GM23338 (cell line): ENCODE results near the gene PPFIA4. TPM values are rescaled to one million over a fixed set of nuclear protein-coding genes. Genes with fewer than 3 reads are reported as not detected.

Experiments
- ATAC-seq: fragments of 200-7000 bp; cut with Tn5 transposase; 3 replicates; pipeline ENCODE4 v1.9.1; 2020
- DNase-seq: peaks from one replicate; pipeline ENCODE4 v3.0.0-alpha.2; 2015; ENCODE audit warnings: low spot score
- H2AFZ ChIP-seq: fragments of 200-600 bp; sonication (generic); 2 replicates; pipeline ENCODE4 v1.8.0; 2016; ENCODE audit warnings: antibody characterized with exemption, mild to moderate bottlenecking, moderate library complexity
- H3F3A ChIP-seq: fragments of 200-600 bp; sonication (generic); replicated peaks from 2 replicates; pipeline ENCODE4 v1.8.0; 2017; ENCODE audit warnings: antibody characterized with exemption, mixed run types, low read depth
- H3K27ac ChIP-seq: fragments of 200-600 bp; sonication (generic); 2 replicates; pipeline ENCODE4 v1.6.1; 2016; ENCODE audit warnings: low read depth
- H3K27me3 ChIP-seq: fragments of 200-600 bp; sonication (generic); 2 replicates; pipeline ENCODE4 v1.8.0; 2016; ENCODE audit warnings: mild to moderate bottlenecking, mixed run types, moderate library complexity; ENCODE audit not compliant: insufficient read depth
- H3K36me3 ChIP-seq: fragments of 200-600 bp; sonication (generic); 2 replicates; pipeline ENCODE4 v1.8.0; 2016; ENCODE audit warnings: mild to moderate bottlenecking; ENCODE audit not compliant: insufficient read depth
- H3K4me1 ChIP-seq: fragments of 200-600 bp; sonication (generic); 2 replicates; pipeline ENCODE4 v1.8.0; 2016; ENCODE audit warnings: mild to moderate bottlenecking, moderate library complexity; ENCODE audit not compliant: insufficient read depth
- H3K4me2 ChIP-seq: fragments of 200-600 bp; sonication (generic); 2 replicates; pipeline ENCODE4 v1.7.1; 2017; ENCODE audit warnings: mixed run types
- H3K4me3 ChIP-seq: fragments of 200-600 bp; sonication (generic); 2 replicates; pipeline ENCODE4 v1.6.1; 2016; ENCODE audit warnings: mixed run types
- H3K79me2 ChIP-seq: fragments of 200-600 bp; sonication (generic); replicated peaks from 2 replicates; pipeline ENCODE4 v1.8.0; 2017; ENCODE audit warnings: mild to moderate bottlenecking; ENCODE audit not compliant: insufficient read depth
- H3K9me2 ChIP-seq: fragments of 200-600 bp; sonication (generic); 2 replicates; pipeline ENCODE4 v1.8.0; 2017; ENCODE audit not compliant: insufficient read depth
- H4K20me1 ChIP-seq: fragments of 200-600 bp; sonication (generic); replicated peaks from 2 replicates; pipeline ENCODE4 v1.8.0; 2017; ENCODE audit warnings: mild to moderate bottlenecking; ENCODE audit not compliant: insufficient read depth
- H3K27ac Mint-ChIP-seq: 2 replicates; pipeline ENCODE4 v1.8.0; 2020; ENCODE audit warnings: inconsistent platforms, mild to moderate bottlenecking, moderate library complexity, mixed read lengths
- H3K27me3 Mint-ChIP-seq: 3 replicates; pipeline ENCODE4 v1.8.0; 2022; ENCODE audit warnings: low read depth, mild to moderate bottlenecking, moderate library complexity, mixed read lengths, inconsistent platforms; ENCODE audit not compliant: insufficient read depth, poor library complexity
- H3K36me3 Mint-ChIP-seq: 3 replicates; pipeline ENCODE4 v1.8.0; 2021; ENCODE audit warnings: low read depth, mild to moderate bottlenecking, inconsistent platforms, moderate library complexity, mixed read lengths
- H3K4me1 Mint-ChIP-seq: 3 replicates; pipeline ENCODE4 v1.8.0; 2020; ENCODE audit warnings: mild to moderate bottlenecking, inconsistent platforms, mixed read lengths
- H3K4me3 Mint-ChIP-seq: 3 replicates; pipeline ENCODE4 v1.8.0; 2021; ENCODE audit warnings: moderate library complexity, mild to moderate bottlenecking, inconsistent platforms, mixed read lengths
- H3K9me3 Mint-ChIP-seq: 3 replicates; pipeline ENCODE4 v1.8.0; 2020; ENCODE audit warnings: moderate library complexity, mild to moderate bottlenecking, inconsistent platforms, mixed read lengths
- CREB1 ChIP-seq: fragments of 250-450 bp; sonication (Bioruptor Pico); IDR thresholded peaks from 2 replicates; pipeline ENCODE4 v1.5.0; 2020; ENCODE audit warnings: low read depth, mild to moderate bottlenecking, moderate library complexity
- EZH2 ChIP-seq: fragments of 200-600 bp; sonication (generic); IDR thresholded peaks from one replicate; pipeline ENCODE4 v1.8.0; 2017; ENCODE audit warnings: antibody characterized with exemption, mild to moderate bottlenecking, low read depth; ENCODE audit not compliant: unreplicated experiment
- EZH2phosphoT487 ChIP-seq: fragments of 200-600 bp; sonication (generic); IDR thresholded peaks from one replicate; pipeline ENCODE4 v1.8.1; 2018; ENCODE audit warnings: antibody characterized with exemption; ENCODE audit not compliant: unreplicated experiment
- JUNB ChIP-seq: IDR thresholded peaks from one replicate; pipeline ENCODE4 v1.6.1; 2016; ENCODE audit warnings: antibody characterized with exemption; ENCODE audit not compliant: unreplicated experiment
- NANOG ChIP-seq: IDR thresholded peaks from 2 replicates; pipeline ENCODE4 v1.6.1; 2016; ENCODE audit warnings: antibody characterized with exemption, borderline replicate concordance
- POLR2AphosphoS5 ChIP-seq: IDR thresholded peaks from 2 replicates; pipeline ENCODE4 v1.6.1; 2016; ENCODE audit warnings: antibody characterized with exemption, low read depth
- STAT1 ChIP-seq: IDR thresholded peaks from one replicate; pipeline ENCODE4 v1.6.1; 2016; ENCODE audit warnings: antibody characterized with exemption; ENCODE audit not compliant: unreplicated experiment
- ZNF331 ChIP-seq: fragments of 250-450 bp; sonication (Bioruptor Pico); IDR thresholded peaks from 2 replicates; pipeline ENCODE4 v1.5.0; 2020; ENCODE audit warnings: low read depth, mild to moderate bottlenecking, moderate library complexity
- polyA plus RNA-seq: library from polyadenylated mRNA; unstranded; fragments of >200 nt; fragmentation: Nextera tagmentation; extraction: Ambion mirVana; gene quantifications from 2 replicates; pipeline ENCODE4 v1.2.1, GENCODE V29; 2016
- total RNA-seq: library from RNA; depleted of rRNA; stranded (reverse); fragments of >200 nt; shearing (Covaris generic); gene quantifications from 2 replicates; pipeline ENCODE4 v1.2.3, GENCODE V29; 2014
- TF ChIP-seq, protein P1 (sequence below): fragments of 250-450 bp; sonication (Bioruptor Pico); IDR thresholded peaks from 2 replicates; pipeline ENCODE4 v1.5.0; 2020; ENCODE audit warnings: mild to moderate bottlenecking, moderate library complexity
- TF ChIP-seq, protein P2 (sequence below): IDR thresholded peaks from 2 replicates; pipeline ENCODE4 v1.6.1; 2016; ENCODE audit warnings: antibody characterized with exemption
- TF ChIP-seq, protein P3 (sequence below): IDR thresholded peaks from one replicate; pipeline ENCODE4 v1.6.1; 2018; ENCODE audit warnings: antibody characterized with exemption; ENCODE audit not compliant: unreplicated experiment
- TF ChIP-seq, protein P4 (sequence below), 2 experiments: fragments of 200-600 bp in 1 of 2; sonication (generic) in 1 of 2; conservative IDR thresholded peaks; 2 replicates each; pipeline versions ENCODE4 v1.5.1 to v1.6.1; 2016 to 2017; ENCODE audit warnings: antibody characterized with exemption in 2 of 2, low read depth in 2 of 2, mild to moderate bottlenecking in 2 of 2, moderate library complexity in 1 of 2

Gene PPFIA4
- total and polyA plus RNA-seq, 2 experiments from 2014 or later, result 1.3 to 7.6 TPM

DNA sequence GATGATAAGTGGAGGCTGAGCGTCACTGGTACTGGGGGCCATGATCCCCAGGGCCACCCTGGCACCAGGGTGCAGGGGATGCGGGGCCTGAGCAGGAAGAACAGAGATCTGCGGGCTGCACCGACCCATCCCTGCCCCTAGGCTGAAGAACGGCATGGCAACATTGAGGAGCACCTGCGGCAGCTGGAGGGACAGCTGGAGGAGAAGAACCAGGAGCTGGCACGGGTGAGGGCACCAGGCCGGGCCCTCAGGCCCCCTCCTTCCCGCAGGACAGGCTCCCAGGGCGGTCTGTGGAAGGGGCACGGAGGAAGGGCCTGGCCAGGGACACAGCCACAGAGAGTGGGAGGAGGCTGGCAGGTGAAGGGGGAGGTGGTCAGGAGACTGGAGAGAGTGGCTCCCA is 21.8 kb downstream of the PPFIA4 start:
- no peak for DNase-seq
- peak; percentile 17 for ATAC-seq
- Mint-ChIP-seq H3K27me3 (peaks cover 13% of the 10 kb centered on the region), H3K4me3 (no peak overlapping the region; the same call in 2 of the 3 replicates), H3K36me3 (no peaks in the 10 kb centered on the region; the same call in 2 of the 3 replicates), H3K4me1 (peaks cover 39% of the 10 kb centered on the region), H3K9me3 (no peaks in the 10 kb centered on the region; the same call in 2 of the 3 replicates), H3K27ac (no peak overlapping the region)
- Histone ChIP-seq H4K20me1 (no peaks in the 10 kb centered on the region), H2AFZ (no peak overlapping the region), H3K4me2 (peak overlapping the region; percentile 43; the same call in 1 of the 2 replicates), H3K79me2 (no peaks in the 10 kb centered on the region), H3K4me3 (no peak overlapping the region), H3K36me3 (no peaks in the 10 kb centered on the region), H3K27ac (no peak overlapping the region), H3K4me1 (peaks cover 22% of the 10 kb centered on the region), H3K9me2 (no peaks in the 10 kb centered on the region), H3F3A (0 out of 2 replicates have a peak, but pooled peaks cover 5% of the 10 kb centered on the region), H3K27me3 (no peaks in the 10 kb centered on the region)
- TF ChIP-seq, protein P1, sequence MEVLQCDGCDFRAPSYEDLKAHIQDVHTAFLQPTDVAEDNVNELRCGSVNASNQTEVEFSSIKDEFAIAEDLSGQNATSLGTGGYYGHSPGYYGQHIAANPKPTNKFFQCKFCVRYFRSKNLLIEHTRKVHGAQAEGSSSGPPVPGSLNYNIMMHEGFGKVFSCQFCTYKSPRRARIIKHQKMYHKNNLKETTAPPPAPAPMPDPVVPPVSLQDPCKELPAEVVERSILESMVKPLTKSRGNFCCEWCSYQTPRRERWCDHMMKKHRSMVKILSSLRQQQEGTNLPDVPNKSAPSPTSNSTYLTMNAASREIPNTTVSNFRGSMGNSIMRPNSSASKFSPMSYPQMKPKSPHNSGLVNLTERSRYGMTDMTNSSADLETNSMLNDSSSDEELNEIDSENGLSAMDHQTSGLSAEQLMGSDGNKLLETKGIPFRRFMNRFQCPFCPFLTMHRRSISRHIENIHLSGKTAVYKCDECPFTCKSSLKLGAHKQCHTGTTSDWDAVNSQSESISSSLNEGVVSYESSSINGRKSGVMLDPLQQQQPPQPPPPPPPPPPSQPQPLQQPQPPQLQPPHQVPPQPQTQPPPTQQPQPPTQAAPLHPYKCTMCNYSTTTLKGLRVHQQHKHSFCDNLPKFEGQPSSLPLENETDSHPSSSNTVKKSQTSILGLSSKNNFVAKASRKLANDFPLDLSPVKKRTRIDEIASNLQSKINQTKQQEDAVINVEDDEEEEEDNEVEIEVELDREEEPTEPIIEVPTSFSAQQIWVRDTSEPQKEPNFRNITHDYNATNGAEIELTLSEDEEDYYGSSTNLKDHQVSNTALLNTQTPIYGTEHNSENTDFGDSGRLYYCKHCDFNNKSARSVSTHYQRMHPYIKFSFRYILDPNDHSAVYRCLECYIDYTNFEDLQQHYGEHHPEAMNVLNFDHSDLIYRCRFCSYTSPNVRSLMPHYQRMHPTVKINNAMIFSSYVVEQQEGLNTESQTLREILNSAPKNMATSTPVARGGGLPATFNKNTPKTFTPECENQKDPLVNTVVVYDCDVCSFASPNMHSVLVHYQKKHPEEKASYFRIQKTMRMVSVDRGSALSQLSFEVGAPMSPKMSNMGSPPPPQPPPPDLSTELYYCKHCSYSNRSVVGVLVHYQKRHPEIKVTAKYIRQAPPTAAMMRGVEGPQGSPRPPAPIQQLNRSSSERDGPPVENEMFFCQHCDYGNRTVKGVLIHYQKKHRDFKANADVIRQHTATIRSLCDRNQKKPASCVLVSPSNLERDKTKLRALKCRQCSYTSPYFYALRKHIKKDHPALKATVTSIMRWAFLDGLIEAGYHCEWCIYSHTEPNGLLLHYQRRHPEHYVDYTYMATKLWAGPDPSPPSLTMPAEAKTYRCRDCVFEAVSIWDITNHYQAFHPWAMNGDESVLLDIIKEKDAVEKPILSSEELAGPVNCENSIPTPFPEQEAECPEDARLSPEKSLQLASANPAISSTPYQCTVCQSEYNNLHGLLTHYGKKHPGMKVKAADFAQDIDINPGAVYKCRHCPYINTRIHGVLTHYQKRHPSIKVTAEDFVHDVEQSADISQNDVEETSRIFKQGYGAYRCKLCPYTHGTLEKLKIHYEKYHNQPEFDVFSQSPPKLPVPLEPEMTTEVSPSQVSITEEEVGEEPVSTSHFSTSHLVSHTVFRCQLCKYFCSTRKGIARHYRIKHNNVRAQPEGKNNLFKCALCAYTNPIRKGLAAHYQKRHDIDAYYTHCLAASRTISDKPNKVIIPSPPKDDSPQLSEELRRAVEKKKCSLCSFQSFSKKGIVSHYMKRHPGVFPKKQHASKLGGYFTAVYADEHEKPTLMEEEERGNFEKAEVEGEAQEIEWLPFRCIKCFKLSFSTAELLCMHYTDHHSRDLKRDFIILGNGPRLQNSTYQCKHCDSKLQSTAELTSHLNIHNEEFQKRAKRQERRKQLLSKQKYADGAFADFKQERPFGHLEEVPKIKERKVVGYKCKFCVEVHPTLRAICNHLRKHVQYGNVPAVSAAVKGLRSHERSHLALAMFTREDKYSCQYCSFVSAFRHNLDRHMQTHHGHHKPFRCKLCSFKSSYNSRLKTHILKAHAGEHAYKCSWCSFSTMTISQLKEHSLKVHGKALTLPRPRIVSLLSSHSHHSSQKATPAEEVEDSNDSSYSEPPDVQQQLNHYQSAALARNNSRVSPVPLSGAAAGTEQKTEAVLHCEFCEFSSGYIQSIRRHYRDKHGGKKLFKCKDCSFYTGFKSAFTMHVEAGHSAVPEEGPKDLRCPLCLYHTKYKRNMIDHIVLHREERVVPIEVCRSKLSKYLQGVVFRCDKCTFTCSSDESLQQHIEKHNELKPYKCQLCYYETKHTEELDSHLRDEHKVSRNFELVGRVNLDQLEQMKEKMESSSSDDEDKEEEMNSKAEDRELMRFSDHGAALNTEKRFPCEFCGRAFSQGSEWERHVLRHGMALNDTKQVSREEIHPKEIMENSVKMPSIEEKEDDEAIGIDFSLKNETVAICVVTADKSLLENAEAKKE (CRISPR knock-in tag), result no peak
- TF ChIP-seq CREB1 (no peak), STAT1 (no peak), EZH2 (no peak), ZNF331 (no peak), JUNB (no peak), NANOG (no peak), EZH2phosphoT487 (no peak), POLR2AphosphoS5 (no peak)
- TF ChIP-seq, protein P2, sequence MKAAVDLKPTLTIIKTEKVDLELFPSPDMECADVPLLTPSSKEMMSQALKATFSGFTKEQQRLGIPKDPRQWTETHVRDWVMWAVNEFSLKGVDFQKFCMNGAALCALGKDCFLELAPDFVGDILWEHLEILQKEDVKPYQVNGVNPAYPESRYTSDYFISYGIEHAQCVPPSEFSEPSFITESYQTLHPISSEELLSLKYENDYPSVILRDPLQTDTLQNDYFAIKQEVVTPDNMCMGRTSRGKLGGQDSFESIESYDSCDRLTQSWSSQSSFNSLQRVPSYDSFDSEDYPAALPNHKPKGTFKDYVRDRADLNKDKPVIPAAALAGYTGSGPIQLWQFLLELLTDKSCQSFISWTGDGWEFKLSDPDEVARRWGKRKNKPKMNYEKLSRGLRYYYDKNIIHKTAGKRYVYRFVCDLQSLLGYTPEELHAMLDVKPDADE, result no peak
- TF ChIP-seq, protein P3, sequence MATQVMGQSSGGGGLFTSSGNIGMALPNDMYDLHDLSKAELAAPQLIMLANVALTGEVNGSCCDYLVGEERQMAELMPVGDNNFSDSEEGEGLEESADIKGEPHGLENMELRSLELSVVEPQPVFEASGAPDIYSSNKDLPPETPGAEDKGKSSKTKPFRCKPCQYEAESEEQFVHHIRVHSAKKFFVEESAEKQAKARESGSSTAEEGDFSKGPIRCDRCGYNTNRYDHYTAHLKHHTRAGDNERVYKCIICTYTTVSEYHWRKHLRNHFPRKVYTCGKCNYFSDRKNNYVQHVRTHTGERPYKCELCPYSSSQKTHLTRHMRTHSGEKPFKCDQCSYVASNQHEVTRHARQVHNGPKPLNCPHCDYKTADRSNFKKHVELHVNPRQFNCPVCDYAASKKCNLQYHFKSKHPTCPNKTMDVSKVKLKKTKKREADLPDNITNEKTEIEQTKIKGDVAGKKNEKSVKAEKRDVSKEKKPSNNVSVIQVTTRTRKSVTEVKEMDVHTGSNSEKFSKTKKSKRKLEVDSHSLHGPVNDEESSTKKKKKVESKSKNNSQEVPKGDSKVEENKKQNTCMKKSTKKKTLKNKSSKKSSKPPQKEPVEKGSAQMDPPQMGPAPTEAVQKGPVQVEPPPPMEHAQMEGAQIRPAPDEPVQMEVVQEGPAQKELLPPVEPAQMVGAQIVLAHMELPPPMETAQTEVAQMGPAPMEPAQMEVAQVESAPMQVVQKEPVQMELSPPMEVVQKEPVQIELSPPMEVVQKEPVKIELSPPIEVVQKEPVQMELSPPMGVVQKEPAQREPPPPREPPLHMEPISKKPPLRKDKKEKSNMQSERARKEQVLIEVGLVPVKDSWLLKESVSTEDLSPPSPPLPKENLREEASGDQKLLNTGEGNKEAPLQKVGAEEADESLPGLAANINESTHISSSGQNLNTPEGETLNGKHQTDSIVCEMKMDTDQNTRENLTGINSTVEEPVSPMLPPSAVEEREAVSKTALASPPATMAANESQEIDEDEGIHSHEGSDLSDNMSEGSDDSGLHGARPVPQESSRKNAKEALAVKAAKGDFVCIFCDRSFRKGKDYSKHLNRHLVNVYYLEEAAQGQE, result no peak
- TF ChIP-seq, protein P4, sequence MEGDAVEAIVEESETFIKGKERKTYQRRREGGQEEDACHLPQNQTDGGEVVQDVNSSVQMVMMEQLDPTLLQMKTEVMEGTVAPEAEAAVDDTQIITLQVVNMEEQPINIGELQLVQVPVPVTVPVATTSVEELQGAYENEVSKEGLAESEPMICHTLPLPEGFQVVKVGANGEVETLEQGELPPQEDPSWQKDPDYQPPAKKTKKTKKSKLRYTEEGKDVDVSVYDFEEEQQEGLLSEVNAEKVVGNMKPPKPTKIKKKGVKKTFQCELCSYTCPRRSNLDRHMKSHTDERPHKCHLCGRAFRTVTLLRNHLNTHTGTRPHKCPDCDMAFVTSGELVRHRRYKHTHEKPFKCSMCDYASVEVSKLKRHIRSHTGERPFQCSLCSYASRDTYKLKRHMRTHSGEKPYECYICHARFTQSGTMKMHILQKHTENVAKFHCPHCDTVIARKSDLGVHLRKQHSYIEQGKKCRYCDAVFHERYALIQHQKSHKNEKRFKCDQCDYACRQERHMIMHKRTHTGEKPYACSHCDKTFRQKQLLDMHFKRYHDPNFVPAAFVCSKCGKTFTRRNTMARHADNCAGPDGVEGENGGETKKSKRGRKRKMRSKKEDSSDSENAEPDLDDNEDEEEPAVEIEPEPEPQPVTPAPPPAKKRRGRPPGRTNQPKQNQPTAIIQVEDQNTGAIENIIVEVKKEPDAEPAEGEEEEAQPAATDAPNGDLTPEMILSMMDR (conservative IDR thresholded peaks at IDR 0.05; ENCODE audit: low read depth in 2 of 2), result no peak
